ENCODE measurements around the gene AQP7. TPM values are rescaled to one million over a fixed set of nuclear protein-coding genes. Genes with fewer than 3 reads are reported as not detected.

Gene AQP7
- total RNA-seq, 6 donors from 2014 or later: 2.1 to 23.0 (median 4.8) TPM

DNA sequence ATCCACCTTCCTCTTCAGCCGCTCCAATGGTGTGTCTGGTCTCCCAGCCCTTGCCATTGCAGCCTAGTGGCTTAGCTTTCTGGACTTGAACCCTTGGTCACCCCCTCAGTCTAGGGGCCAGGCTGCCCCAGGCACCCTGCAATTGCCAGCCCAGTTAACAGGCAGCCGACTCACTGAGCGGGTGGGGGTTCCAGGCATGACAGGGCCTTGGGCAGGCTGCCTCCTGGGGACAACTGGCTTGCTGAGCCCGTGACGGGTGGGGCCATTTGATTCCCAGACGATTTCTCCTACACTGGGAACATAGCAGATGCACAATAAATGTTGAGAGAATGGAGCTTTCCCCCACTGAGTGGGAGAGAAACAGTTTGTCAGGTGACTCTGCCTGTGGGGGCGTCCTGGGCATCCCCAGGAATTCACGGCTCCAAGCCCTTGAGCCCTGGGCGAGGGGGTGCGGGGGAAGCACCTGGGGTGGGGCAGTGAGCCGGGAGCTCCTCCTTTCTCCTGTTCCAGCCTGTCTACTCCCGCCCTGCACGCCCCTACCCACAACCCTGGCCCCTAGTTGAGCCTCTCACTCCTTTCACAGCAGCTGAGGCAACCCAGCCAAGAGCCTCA lies 12.6 kb upstream of the AQP7 start:
- Histone ChIP-seq H3K27ac (peak overlapping the region; percentile 27 to 83 (median 70)), H3K4me3 (no peak overlapping the region), H3K4me1 (peaks cover 18 to 31% (median 27%) of the 10 kb centered on the region in 4 donors), H3K27me3 (no peaks in the 10 kb centered on the region), H3K9me3 (no peaks in the 10 kb centered on the region), H3K36me3 (no peaks in the 10 kb centered on the region)
- ATAC-seq (ENCODE audit: low FRiP score in 2 of 2): peak; percentile 11 to 61
- no peak for TF ChIP-seq EP300 (IDR thresholded peaks at IDR 0.05)
- TF ChIP-seq POLR2A (IDR thresholded peaks at IDR 0.05): no peak
- TF ChIP-seq, protein P1, sequence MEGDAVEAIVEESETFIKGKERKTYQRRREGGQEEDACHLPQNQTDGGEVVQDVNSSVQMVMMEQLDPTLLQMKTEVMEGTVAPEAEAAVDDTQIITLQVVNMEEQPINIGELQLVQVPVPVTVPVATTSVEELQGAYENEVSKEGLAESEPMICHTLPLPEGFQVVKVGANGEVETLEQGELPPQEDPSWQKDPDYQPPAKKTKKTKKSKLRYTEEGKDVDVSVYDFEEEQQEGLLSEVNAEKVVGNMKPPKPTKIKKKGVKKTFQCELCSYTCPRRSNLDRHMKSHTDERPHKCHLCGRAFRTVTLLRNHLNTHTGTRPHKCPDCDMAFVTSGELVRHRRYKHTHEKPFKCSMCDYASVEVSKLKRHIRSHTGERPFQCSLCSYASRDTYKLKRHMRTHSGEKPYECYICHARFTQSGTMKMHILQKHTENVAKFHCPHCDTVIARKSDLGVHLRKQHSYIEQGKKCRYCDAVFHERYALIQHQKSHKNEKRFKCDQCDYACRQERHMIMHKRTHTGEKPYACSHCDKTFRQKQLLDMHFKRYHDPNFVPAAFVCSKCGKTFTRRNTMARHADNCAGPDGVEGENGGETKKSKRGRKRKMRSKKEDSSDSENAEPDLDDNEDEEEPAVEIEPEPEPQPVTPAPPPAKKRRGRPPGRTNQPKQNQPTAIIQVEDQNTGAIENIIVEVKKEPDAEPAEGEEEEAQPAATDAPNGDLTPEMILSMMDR (IDR thresholded peaks at IDR 0.05): no peak
- TF ChIP-seq POLR2AphosphoS5 (IDR thresholded peaks at IDR 0.05): no peak
- 56 to 77% methylated on average over 8 to 13 of the region's 13 CpGs for WGBS, 2 donors
- no peak for DNase-seq

DNA sequence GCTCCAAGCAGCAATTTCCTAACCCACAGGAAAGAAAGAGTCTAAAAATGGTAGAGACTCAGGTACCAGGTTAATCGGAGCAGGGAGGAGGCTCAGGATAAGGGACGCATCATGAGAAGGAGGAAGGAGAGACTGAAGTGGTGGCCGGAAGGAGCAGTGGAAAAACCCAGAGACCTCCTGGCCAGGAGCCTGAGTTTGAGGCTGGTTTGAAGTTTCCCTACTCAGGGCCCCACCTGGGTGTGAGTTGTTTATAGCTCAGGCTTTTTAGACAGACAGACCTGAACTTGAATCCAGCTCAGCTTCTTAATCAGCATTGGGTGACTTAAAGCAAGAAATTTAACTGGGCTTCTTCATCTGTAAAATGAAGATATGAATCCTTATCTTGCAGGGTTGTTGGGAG lies 11.9 kb upstream of the AQP7 start:
- TF ChIP-seq, protein P1 (IDR thresholded peaks at IDR 0.05): no peak
- TF ChIP-seq EP300 (IDR thresholded peaks at IDR 0.05): no peak
- TF ChIP-seq POLR2AphosphoS5 (IDR thresholded peaks at IDR 0.05): no peak
- no peak for TF ChIP-seq POLR2A (IDR thresholded peaks at IDR 0.05)
- no peaks in the 10 kb centered on the region for H3K27me3 ChIP-seq
- H3K4me1 ChIP-seq: peaks cover 18 to 31% (median 27%) of the 10 kb centered on the region in 4 donors
- no peaks in the 10 kb centered on the region for H3K36me3 ChIP-seq
- DNase-seq (peak in 1 of 2 donors; percentile 75), ATAC-seq (ENCODE audit: low FRiP score in 2 of 2) (peak in 1 of 2 donors; percentile 18)
- H3K4me3 ChIP-seq: no peak overlapping the region
- no peaks in the 10 kb centered on the region for H3K9me3 ChIP-seq
- peak overlapping the region in 3 of 4 donors; percentile 63 to 83 (median 77) for H3K27ac ChIP-seq
- WGBS, 2 donors: 22 to 41% methylated on average over 3 of the region's 3 CpGs

DNA sequence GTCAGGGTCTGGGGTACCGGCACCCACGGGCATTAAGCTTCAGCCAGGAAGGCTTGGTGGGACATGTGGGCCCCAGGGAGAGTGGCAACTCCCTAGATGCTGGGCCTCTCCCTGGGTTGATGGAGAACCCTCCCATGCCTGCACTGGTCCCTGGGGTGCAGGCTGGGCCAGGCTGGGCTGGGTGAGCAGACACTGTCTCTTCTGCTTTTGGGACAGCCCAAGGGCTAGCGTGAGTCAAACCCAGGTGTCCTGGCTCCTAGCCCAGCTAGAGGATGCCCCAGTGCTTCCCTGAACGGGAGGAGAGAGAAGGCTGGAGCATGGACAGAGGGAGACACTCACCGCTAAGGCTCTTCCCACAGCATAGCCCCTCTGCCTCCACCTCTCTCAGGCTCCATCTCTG lies 5.7 kb upstream of the AQP7 start:
- no peak for DNase-seq
- ATAC-seq (ENCODE audit: low FRiP score in 2 of 2): peak in 1 of 2 donors; percentile 21
- Histone ChIP-seq H3K27me3 (no peaks in the 10 kb centered on the region), H3K27ac (no peak overlapping the region), H3K4me3 (no peak overlapping the region), H3K9me3 (no peaks in the 10 kb centered on the region), H3K36me3 (no peaks in the 10 kb centered on the region), H3K4me1 (peaks cover 13 to 25% (median 16%) of the 10 kb centered on the region in 4 donors)
- TF ChIP-seq EP300 (IDR thresholded peaks at IDR 0.05): no peak
- 88% methylated on average over 5 of the region's 5 CpGs; no CpG with 5 or more reads in 1 of the 2 donors for WGBS, 2 donors

DNA sequence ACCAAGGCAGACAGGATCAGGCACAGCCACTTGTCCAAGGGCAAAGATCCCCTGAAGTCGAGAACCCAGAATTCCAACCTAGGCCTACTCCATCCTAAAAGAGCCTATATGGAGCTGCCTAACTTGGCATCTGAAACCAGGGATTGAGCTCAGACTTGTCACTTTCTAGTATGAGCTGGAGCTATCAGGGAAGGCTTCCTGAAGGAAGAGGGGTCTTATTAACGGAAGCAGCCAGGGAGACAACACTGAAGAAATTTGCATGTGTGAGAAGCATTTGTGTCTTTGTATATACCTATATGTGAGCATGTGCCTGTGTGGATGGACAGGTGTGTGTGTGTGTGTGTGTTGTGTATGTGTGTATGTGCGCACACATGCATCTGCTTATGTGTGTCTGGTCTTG lies 4.7 kb upstream of the AQP7 start:
- TF ChIP-seq POLR2A (IDR thresholded peaks at IDR 0.05) (no peak), POLR2AphosphoS5 (IDR thresholded peaks at IDR 0.05) (no peak)
- TF ChIP-seq, protein P1 (IDR thresholded peaks at IDR 0.05): no peak
- Histone ChIP-seq H3K27ac (no peak overlapping the region), H3K4me1 (peaks cover 15 to 27% (median 17%) of the 10 kb centered on the region in 4 donors), H3K36me3 (no peaks in the 10 kb centered on the region), H3K27me3 (no peaks in the 10 kb centered on the region), H3K9me3 (no peaks in the 10 kb centered on the region), H3K4me3 (no peak overlapping the region)
- ATAC-seq (ENCODE audit: low FRiP score in 2 of 2) (no peak), DNase-seq (no peak)
- 99 to 100% methylated on average over 3 of the region's 3 CpGs for whole genome bisulfite sequencing, 2 donors

DNA sequence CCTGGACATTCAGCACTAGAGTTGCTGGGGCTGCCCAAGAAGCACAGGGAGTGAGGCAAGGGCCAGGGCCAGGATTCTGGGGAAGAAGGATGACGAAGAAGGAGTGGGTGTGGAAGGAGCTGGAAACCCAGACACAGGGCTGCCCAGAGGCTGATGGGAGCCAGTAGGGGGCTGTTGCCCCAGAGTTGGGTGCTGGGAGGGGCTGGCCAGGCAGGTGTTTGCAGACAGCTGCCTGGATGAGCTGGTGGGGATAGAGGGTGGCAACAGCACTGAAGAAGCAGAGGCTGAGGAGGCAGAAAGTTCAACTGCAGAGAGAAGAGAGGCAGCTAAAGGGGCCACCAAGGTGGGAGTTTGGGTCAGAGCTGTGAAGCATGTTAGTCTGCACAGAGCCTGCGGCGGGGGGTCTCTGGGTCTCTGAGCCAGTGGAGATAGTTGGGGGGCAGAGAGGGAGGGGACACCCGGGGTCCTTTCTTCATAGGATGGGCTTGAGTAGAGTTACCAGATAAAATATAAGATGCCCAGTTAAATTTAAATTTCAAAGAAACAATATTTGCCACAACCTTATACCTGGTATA lies 2.5 kb upstream of the AQP7 start:
- Histone ChIP-seq H3K4me1 (peaks cover 15 to 27% (median 17%) of the 10 kb centered on the region in 4 donors), H3K36me3 (no peaks in the 10 kb centered on the region), H3K9me3 (no peaks in the 10 kb centered on the region), H3K4me3 (no peak overlapping the region), H3K27me3 (no peaks in the 10 kb centered on the region), H3K27ac (peak overlapping the region in 2 of 4 donors; percentile 27 to 60)
- ATAC-seq (ENCODE audit: low FRiP score in 2 of 2) (peak in 1 of 2 donors; percentile 56), DNase-seq (no peak)
- 88 to 94% methylated on average over 4 of the region's 4 CpGs for WGBS, 2 donors
- TF ChIP-seq EP300 (IDR thresholded peaks at IDR 0.05): no peak
- no peak for TF ChIP-seq POLR2A (IDR thresholded peaks at IDR 0.05)
- no peak for TF ChIP-seq POLR2AphosphoS5 (IDR thresholded peaks at IDR 0.05)
- TF ChIP-seq, protein P1 (IDR thresholded peaks at IDR 0.05): no peak
